A549 (cell line): Measurements from ENCODE around the gene CLNS1A. TPM values are rescaled to one million over a fixed set of nuclear protein-coding genes. Genes with fewer than 3 reads are reported as not detected.

ENCODE experiments used
- ATAC-seq, 2 experiments: fragments of 200-7000 bp in 1 of 2; fragments of >200 bp in 1 of 2; cut with Nextera tagmentation in 1 of 2; cut with Tn5 transposase in 1 of 2; 3 replicates each; pipeline versions ENCODE4 v1.8.0 to v1.9.1; 2018 to 2020; ENCODE audit warnings: mild to moderate bottlenecking in 1 of 2, moderate library complexity in 1 of 2
- CTCF ChIA-PET: fragments of 300-600 bp; sonication (Branson Sonifier 250); formaldehyde crosslinking; extraction: SDS; loops from one replicate; lab custom pipeline; 2021; ENCODE audit warnings: antibody characterized with exemption, inconsistent platforms; lab: Yijun Ruan, JAX
- POLR2A ChIA-PET: fragments of 350-600 bp; formaldehyde crosslinking; extraction: SDS; loops from one replicate; lab custom pipeline; 2021; ENCODE audit warnings: antibody characterized with exemption, inconsistent platforms; lab: Yijun Ruan, JAX
- DNase-seq, 2 experiments: peaks; one replicate each; pipeline versions ENCODE4 v3.0.0 to v3.0.0-alpha.2; 2011 to 2016; ENCODE audit warnings: low read depth in 1 of 2, low spot score in 1 of 2
- FAIRE-seq: peaks from 2 replicates; lab custom pipeline; 2011; peaks lifted over from hg19 to GRCh38; lab: Jason Lieb, UNC
- H3K27ac ChIP-seq, 2 experiments: fragments of >200 bp; sonication (Bioruptor Twin); formaldehyde crosslinking; 3 replicates each; pipeline ENCODE4 v1.5.1; 2016 to 2017
- H3K4me1 ChIP-seq: fragments of >200 bp; sonication (Bioruptor Twin); formaldehyde crosslinking; 3 replicates; pipeline ENCODE4 v1.6.1; 2016
- H3K4me2 ChIP-seq: fragments of >200 bp; sonication (Bioruptor Twin); formaldehyde crosslinking; 3 replicates; pipeline ENCODE4 v1.6.1; 2016
- H3K4me3 ChIP-seq: fragments of >200 bp; sonication (Bioruptor Twin); formaldehyde crosslinking; 3 replicates; pipeline ENCODE4 v1.5.1; 2016
- H3K9me3 ChIP-seq: fragments of >200 bp; sonication (Bioruptor Twin); formaldehyde crosslinking; 3 replicates; pipeline ENCODE4 v1.6.1; 2016
- CBX8 ChIP-seq: fragments of 200-600 bp; sonication (generic); IDR thresholded peaks from 2 replicates; pipeline ENCODE4 v1.6.1; 2016
- CHD2 ChIP-seq: fragments of 150-350 bp; IDR thresholded peaks from 2 replicates; pipeline ENCODE4 v1.6.1; 2014; ENCODE audit warnings: low read length; ENCODE audit not compliant: partially characterized antibody
- EHMT2 ChIP-seq: fragments of 200-600 bp; sonication (generic); IDR thresholded peaks from 2 replicates; pipeline ENCODE4 v1.6.1; 2016; ENCODE audit warnings: antibody characterized with exemption, low read depth, mild to moderate bottlenecking, moderate library complexity
- FOXS1 ChIP-seq: fragments of 250-450 bp; sonication (Bioruptor Pico); IDR thresholded peaks from 2 replicates; pipeline ENCODE4 v1.5.0; 2020; ENCODE audit warnings: mild to moderate bottlenecking, moderate library complexity
- HEYL ChIP-seq: fragments of 250-450 bp; sonication (Bioruptor Pico); IDR thresholded peaks from 2 replicates; pipeline ENCODE4 v1.8.0; 2021; ENCODE audit warnings: mild to moderate bottlenecking, moderate library complexity
- HOXA7 ChIP-seq: fragments of 250-450 bp; sonication (Bioruptor Pico); IDR thresholded peaks from 2 replicates; pipeline ENCODE4 v1.5.0; 2020; ENCODE audit warnings: mild to moderate bottlenecking, moderate library complexity
- KDM5A ChIP-seq: fragments of 200-600 bp; sonication (generic); IDR thresholded peaks from 2 replicates; pipeline ENCODE4 v1.6.1; 2016; ENCODE audit warnings: antibody characterized with exemption, mild to moderate bottlenecking
- MAFK ChIP-seq: fragments of 450-650 bp; IDR thresholded peaks from 2 replicates; pipeline ENCODE4 v1.6.1; 2014; ENCODE audit not compliant: partially characterized antibody
- MAZ ChIP-seq: fragments of 150-350 bp; IDR thresholded peaks from 2 replicates; pipeline ENCODE4 v1.6.1; 2014; ENCODE audit warnings: antibody characterized with exemption, low read depth, low read length, borderline replicate concordance
- NFE2L2 ChIP-seq: fragments of 150-350 bp; conservative IDR thresholded peaks from 2 replicates; pipeline ENCODE4 v1.6.1; 2014; ENCODE audit warnings: low read length
- NPAS2 ChIP-seq: fragments of 250-450 bp; sonication (Bioruptor Pico); IDR thresholded peaks from 2 replicates; pipeline ENCODE4 v1.8.0; 2022; ENCODE audit warnings: mild to moderate bottlenecking, moderate library complexity, borderline replicate concordance
- NR3C1 ChIP-seq: fragments of >200 bp; sonication (Bioruptor Twin); formaldehyde crosslinking; IDR thresholded peaks from 3 replicates; pipeline ENCODE4 v1.6.1; 2017
- RFX5 ChIP-seq: fragments of 450-650 bp; IDR thresholded peaks from 2 replicates; pipeline ENCODE4 v1.7.1; 2014; ENCODE audit warnings: antibody characterized with exemption, mild to moderate bottlenecking, moderate library complexity
- RNF2 ChIP-seq: fragments of 200-600 bp; sonication (generic); IDR thresholded peaks from 2 replicates; pipeline ENCODE4 v1.6.1; 2016; ENCODE audit warnings: low read depth, mild to moderate bottlenecking, antibody characterized with exemption, moderate library complexity, borderline replicate concordance
- SMC3 ChIP-seq: fragments of >200 bp; sonication (Bioruptor Twin); formaldehyde crosslinking; IDR thresholded peaks from 3 replicates; pipeline ENCODE4 v1.6.1; 2018; ENCODE audit warnings: inconsistent platforms
- TFCP2L1 ChIP-seq: fragments of 250-450 bp; sonication (Bioruptor Pico); IDR thresholded peaks from 2 replicates; pipeline ENCODE4 v1.5.0; 2021; ENCODE audit warnings: mild to moderate bottlenecking
- TP53 ChIP-seq: fragments of 250-450 bp; sonication (Bioruptor Pico); IDR thresholded peaks from 2 replicates; pipeline ENCODE4 v1.5.0; 2021; ENCODE audit warnings: mild to moderate bottlenecking, moderate library complexity
- ZFP36 ChIP-seq: fragments of 450-650 bp; IDR thresholded peaks from 2 replicates; pipeline ENCODE4 v1.6.1; 2014; ENCODE audit warnings: borderline replicate concordance; ENCODE audit not compliant: partially characterized antibody
- WGBS: methylation state at CpG from one replicate; pipeline ENCODE4 v1.1.6; 2017; ENCODE audit errors: missing lambda C conversion rate; 5-methylcytosine and 5-hydroxymethylcytosine counted together
- polyA plus RNA-seq, 4 experiments: library from polyadenylated mRNA; depleted of rRNA in 3 of 4; stranded (reverse); fragments of >200 nt; fragmentation: RNase III in 1 of 4; extraction: RNeasy Plus Mini Kit Qiagen cat#74134 plus additional on column Dnase treatment in 1 of 4; gene quantifications; 2 replicates in 3 of 4; 3 replicates in 1 of 4; pipeline ENCODE4 v1.2.3, GENCODE V29; 2011 to 2017
- TF ChIP-seq, protein P1 (sequence below): fragments of 200-600 bp; sonication (generic); IDR thresholded peaks from 2 replicates; pipeline ENCODE4 v1.6.1; 2016; ENCODE audit warnings: antibody characterized with exemption, mild to moderate bottlenecking, moderate library complexity
- TF ChIP-seq, protein P2 (sequence below): IDR thresholded peaks from 2 replicates; pipeline ENCODE4 v1.6.1; 2012
- TF ChIP-seq, protein P3 (sequence below): IDR thresholded peaks from 2 replicates; pipeline ENCODE4 v1.6.1; 2012
- TF ChIP-seq, protein P4 (sequence below): fragments of >200 bp; sonication (Bioruptor Twin); formaldehyde crosslinking; IDR thresholded peaks from 3 replicates; pipeline ENCODE4 v1.6.1; 2016
- TF ChIP-seq, protein P5 (sequence below): fragments of 250-450 bp; sonication (Bioruptor Pico); IDR thresholded peaks from 2 replicates; pipeline ENCODE4 v1.5.0; 2021; ENCODE audit warnings: mild to moderate bottlenecking, moderate library complexity, borderline replicate concordance
- TF ChIP-seq, protein P6 (sequence below): fragments of >200 bp; sonication (Bioruptor Twin); formaldehyde crosslinking; IDR thresholded peaks from 3 replicates; pipeline ENCODE4 v1.5.1; 2016

Gene CLNS1A
- polyA plus RNA-seq, 2 of the 4 experiments (the other 2 are of a cell fraction), result 173 to 210 TPM

DNA sequence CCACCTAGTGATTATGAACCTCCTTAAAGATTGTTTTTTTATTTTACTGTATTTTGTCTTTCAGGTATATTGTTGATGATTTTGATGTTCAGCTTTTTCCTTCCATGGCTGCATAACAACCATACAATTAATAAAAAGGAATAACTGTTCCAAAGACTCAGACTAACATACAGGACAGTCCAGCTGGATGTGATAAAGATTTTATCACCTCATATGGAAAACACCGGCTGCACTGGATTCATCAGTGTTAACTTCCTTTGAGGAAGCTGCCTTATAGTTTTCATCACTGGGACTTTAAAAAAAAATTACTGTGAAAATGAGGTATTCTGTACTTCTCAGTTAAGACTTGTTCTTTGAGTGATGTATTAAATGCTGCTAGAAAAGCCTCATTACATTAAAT, 28.4 kb downstream of the CLNS1A start (continued):
- TF ChIP-seq, protein P1, sequence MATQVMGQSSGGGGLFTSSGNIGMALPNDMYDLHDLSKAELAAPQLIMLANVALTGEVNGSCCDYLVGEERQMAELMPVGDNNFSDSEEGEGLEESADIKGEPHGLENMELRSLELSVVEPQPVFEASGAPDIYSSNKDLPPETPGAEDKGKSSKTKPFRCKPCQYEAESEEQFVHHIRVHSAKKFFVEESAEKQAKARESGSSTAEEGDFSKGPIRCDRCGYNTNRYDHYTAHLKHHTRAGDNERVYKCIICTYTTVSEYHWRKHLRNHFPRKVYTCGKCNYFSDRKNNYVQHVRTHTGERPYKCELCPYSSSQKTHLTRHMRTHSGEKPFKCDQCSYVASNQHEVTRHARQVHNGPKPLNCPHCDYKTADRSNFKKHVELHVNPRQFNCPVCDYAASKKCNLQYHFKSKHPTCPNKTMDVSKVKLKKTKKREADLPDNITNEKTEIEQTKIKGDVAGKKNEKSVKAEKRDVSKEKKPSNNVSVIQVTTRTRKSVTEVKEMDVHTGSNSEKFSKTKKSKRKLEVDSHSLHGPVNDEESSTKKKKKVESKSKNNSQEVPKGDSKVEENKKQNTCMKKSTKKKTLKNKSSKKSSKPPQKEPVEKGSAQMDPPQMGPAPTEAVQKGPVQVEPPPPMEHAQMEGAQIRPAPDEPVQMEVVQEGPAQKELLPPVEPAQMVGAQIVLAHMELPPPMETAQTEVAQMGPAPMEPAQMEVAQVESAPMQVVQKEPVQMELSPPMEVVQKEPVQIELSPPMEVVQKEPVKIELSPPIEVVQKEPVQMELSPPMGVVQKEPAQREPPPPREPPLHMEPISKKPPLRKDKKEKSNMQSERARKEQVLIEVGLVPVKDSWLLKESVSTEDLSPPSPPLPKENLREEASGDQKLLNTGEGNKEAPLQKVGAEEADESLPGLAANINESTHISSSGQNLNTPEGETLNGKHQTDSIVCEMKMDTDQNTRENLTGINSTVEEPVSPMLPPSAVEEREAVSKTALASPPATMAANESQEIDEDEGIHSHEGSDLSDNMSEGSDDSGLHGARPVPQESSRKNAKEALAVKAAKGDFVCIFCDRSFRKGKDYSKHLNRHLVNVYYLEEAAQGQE, result no peak

DNA sequence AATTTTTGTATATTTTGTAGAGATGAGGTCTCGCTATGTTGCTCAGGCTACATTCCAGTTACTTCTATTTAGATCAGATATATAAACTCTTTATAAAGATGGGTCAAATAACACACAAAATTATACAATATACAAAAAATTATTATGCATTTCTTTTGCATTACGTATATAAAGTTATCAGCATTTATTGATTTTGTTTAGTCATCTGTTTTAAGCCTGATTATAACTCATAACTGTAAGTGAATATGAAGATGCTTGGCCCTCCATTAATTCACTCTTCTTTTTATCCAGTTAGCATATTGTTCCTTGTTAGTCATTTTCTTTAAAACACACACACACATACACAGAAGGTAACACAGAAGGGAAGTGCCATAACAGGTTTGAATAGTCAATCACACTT, 33.3 kb downstream of the CLNS1A start:
- ATAC-seq (no peak), FAIRE-seq (no peak), DNase-seq (no peak)
- Histone ChIP-seq H3K27ac (peak overlapping the region; percentile 78 to 89; a peak in 4 of 6 replicates), H3K9me3 (no peaks in the 10 kb centered on the region), H3K4me2 (no peak overlapping the region; the same call in 2 of the 3 replicates), H3K4me3 (no peak overlapping the region), H3K4me1 (peaks cover 36% of the 10 kb centered on the region)
- ChIA-PET CTCF (interaction anchor here (1.2 to 3.1 kb wide), 4 partner anchors 15 to 412 kb away, joined by 3 to 18 read pairs (median 11); no protein-coding TSS in a partner anchor), POLR2A (no interaction called here)
- WGBS, result 90% methylated on average over 2 of the region's 2 CpGs
- TF ChIP-seq, protein P2, sequence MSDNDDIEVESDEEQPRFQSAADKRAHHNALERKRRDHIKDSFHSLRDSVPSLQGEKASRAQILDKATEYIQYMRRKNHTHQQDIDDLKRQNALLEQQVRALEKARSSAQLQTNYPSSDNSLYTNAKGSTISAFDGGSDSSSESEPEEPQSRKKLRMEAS, result no peak
- TF ChIP-seq MAFK, result peak; percentile 66

DNA sequence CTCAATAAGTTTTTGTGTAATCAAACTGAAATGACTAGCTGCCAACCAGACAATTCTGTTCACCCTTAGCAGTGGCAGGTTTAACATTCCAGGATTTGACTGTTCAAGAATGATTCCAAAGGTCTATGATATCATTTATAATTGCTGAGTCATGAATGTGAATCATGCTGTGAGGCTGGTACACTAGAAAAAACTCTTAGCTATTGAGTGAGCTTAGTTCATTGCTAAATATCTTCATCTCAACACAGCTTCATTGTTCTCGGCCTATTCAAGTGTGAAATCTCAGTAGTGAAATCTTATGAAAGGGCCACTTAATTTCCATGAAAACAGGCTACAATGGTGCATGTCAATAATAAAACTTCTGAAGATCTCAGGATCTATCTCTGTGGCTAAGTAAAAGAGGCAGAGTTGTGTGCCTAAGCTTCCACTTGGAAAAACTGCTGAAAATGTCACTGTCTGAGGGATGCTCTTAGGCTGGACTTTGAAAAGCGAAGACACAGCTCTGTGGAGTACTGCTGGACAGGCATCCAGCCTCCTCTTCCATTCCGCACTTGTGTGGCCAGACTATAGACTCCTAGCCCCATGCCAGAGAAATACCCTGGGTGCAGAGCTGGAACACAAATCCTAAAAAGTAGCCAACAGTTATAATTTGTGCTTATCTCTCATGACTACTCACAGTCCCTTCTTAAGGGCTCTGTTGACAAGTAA, 35.1 kb downstream of the CLNS1A start:
- 60% methylated on average over 3 of the region's 3 CpGs for WGBS
- Histone ChIP-seq H3K4me1 (peaks cover 36% of the 10 kb centered on the region), H3K27ac (peak overlapping the region; percentile 89 to 91), H3K4me3 (peak overlapping the region; percentile 8; the same call in 1 of the 3 replicates), H3K4me2 (peak overlapping the region; percentile 80), H3K9me3 (no peaks in the 10 kb centered on the region)
- ATAC-seq, result peak; percentile 90 to 92
- DNase-seq, result peak; percentile 42 to 72
- ChIA-PET POLR2A (interaction anchor here (1.2 to 2.4 kb wide), 4 partner anchors 9 to 17 kb away, joined by 3 to 18 read pairs (median 4); partner anchors contain the start of gene AQP11), CTCF (interaction anchor here (0.8 to 3.1 kb wide), 8 partner anchors 9 to 475 kb away, joined by 3 to 18 read pairs (median 5); no protein-coding TSS in a partner anchor)
- peak; percentile 51 for FAIRE-seq
- TF ChIP-seq, protein P3, sequence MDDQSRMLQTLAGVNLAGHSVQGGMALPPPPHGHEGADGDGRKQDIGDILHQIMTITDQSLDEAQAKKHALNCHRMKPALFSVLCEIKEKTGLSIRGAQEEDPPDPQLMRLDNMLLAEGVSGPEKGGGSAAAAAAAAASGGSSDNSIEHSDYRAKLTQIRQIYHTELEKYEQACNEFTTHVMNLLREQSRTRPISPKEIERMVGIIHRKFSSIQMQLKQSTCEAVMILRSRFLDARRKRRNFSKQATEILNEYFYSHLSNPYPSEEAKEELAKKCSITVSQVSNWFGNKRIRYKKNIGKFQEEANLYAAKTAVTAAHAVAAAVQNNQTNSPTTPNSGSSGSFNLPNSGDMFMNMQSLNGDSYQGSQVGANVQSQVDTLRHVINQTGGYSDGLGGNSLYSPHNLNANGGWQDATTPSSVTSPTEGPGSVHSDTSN, result no peak
- no peak for TF ChIP-seq HEYL (CRISPR knock-in tag)
- no peak for TF ChIP-seq MAZ
- TF ChIP-seq SMC3, result no peak
- TF ChIP-seq RFX5, result no peak
- 0 out of 2 replicates have a peak, but pooled peaks have one; percentile 12 for TF ChIP-seq FOXS1 (CRISPR knock-in tag)
- TF ChIP-seq CBX8, result no peak
- TF ChIP-seq EHMT2, result no peak
- no peak for TF ChIP-seq TFCP2L1 (CRISPR knock-in tag)
- no peak for TF ChIP-seq HOXA7 (CRISPR knock-in tag)
- TF ChIP-seq, protein P4, sequence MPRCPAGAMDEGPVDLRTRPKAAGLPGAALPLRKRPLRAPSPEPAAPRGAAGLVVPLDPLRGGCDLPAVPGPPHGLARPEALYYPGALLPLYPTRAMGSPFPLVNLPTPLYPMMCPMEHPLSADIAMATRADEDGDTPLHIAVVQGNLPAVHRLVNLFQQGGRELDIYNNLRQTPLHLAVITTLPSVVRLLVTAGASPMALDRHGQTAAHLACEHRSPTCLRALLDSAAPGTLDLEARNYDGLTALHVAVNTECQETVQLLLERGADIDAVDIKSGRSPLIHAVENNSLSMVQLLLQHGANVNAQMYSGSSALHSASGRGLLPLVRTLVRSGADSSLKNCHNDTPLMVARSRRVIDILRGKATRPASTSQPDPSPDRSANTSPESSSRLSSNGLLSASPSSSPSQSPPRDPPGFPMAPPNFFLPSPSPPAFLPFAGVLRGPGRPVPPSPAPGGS, result no peak
- no peak for TF ChIP-seq NR3C1
- no peak for TF ChIP-seq CHD2
- TF ChIP-seq RNF2, result no peak
- TF ChIP-seq, protein P5, sequence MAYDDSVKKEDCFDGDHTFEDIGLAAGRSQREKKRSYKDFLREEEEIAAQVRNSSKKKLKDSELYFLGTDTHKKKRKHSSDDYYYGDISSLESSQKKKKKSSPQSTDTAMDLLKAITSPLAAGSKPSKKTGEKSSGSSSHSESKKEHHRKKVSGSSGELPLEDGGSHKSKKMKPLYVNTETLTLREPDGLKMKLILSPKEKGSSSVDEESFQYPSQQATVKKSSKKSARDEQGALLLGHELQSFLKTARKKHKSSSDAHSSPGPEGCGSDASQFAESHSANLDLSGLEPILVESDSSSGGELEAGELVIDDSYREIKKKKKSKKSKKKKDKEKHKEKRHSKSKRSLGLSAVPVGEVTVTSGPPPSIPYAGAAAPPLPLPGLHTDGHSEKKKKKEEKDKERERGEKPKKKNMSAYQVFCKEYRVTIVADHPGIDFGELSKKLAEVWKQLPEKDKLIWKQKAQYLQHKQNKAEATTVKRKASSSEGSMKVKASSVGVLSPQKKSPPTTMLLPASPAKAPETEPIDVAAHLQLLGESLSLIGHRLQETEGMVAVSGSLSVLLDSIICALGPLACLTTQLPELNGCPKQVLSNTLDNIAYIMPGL (CRISPR knock-in tag), result no peak
- TF ChIP-seq KDM5A, result no peak
- TF ChIP-seq NPAS2 (CRISPR knock-in tag), result no peak
- TF ChIP-seq, protein P6, sequence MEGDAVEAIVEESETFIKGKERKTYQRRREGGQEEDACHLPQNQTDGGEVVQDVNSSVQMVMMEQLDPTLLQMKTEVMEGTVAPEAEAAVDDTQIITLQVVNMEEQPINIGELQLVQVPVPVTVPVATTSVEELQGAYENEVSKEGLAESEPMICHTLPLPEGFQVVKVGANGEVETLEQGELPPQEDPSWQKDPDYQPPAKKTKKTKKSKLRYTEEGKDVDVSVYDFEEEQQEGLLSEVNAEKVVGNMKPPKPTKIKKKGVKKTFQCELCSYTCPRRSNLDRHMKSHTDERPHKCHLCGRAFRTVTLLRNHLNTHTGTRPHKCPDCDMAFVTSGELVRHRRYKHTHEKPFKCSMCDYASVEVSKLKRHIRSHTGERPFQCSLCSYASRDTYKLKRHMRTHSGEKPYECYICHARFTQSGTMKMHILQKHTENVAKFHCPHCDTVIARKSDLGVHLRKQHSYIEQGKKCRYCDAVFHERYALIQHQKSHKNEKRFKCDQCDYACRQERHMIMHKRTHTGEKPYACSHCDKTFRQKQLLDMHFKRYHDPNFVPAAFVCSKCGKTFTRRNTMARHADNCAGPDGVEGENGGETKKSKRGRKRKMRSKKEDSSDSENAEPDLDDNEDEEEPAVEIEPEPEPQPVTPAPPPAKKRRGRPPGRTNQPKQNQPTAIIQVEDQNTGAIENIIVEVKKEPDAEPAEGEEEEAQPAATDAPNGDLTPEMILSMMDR, result no peak
- TF ChIP-seq ZFP36, result no peak
- TF ChIP-seq TP53, result no peak
- peak; percentile 99 for TF ChIP-seq NFE2L2
